GM23338 (cell line): ENCODE data around the gene CRYBB3. TPM values are rescaled to one million over a fixed set of nuclear protein-coding genes. Genes with fewer than 3 reads are reported as not detected.

Experiments
- ATAC-seq: fragments of 200-7000 bp; cut with Tn5 transposase; 3 replicates; pipeline ENCODE4 v1.9.1; 2020
- DNase-seq: peaks from one replicate; pipeline ENCODE4 v3.0.0-alpha.2; 2015; ENCODE audit warnings: low spot score
- H2AFZ ChIP-seq: fragments of 200-600 bp; sonication (generic); 2 replicates; pipeline ENCODE4 v1.8.0; 2016; ENCODE audit warnings: antibody characterized with exemption, mild to moderate bottlenecking, moderate library complexity
- H3F3A ChIP-seq: fragments of 200-600 bp; sonication (generic); replicated peaks from 2 replicates; pipeline ENCODE4 v1.8.0; 2017; ENCODE audit warnings: antibody characterized with exemption, mixed run types, low read depth
- H3K27ac ChIP-seq: fragments of 200-600 bp; sonication (generic); 2 replicates; pipeline ENCODE4 v1.6.1; 2016; ENCODE audit warnings: low read depth
- H3K27me3 ChIP-seq: fragments of 200-600 bp; sonication (generic); 2 replicates; pipeline ENCODE4 v1.8.0; 2016; ENCODE audit warnings: mild to moderate bottlenecking, mixed run types, moderate library complexity; ENCODE audit not compliant: insufficient read depth
- H3K36me3 ChIP-seq: fragments of 200-600 bp; sonication (generic); 2 replicates; pipeline ENCODE4 v1.8.0; 2016; ENCODE audit warnings: mild to moderate bottlenecking; ENCODE audit not compliant: insufficient read depth
- H3K4me1 ChIP-seq: fragments of 200-600 bp; sonication (generic); 2 replicates; pipeline ENCODE4 v1.8.0; 2016; ENCODE audit warnings: mild to moderate bottlenecking, moderate library complexity; ENCODE audit not compliant: insufficient read depth
- H3K4me2 ChIP-seq: fragments of 200-600 bp; sonication (generic); 2 replicates; pipeline ENCODE4 v1.7.1; 2017; ENCODE audit warnings: mixed run types
- H3K4me3 ChIP-seq: fragments of 200-600 bp; sonication (generic); 2 replicates; pipeline ENCODE4 v1.6.1; 2016; ENCODE audit warnings: mixed run types
- H3K79me2 ChIP-seq: fragments of 200-600 bp; sonication (generic); replicated peaks from 2 replicates; pipeline ENCODE4 v1.8.0; 2017; ENCODE audit warnings: mild to moderate bottlenecking; ENCODE audit not compliant: insufficient read depth
- H3K9me2 ChIP-seq: fragments of 200-600 bp; sonication (generic); 2 replicates; pipeline ENCODE4 v1.8.0; 2017; ENCODE audit not compliant: insufficient read depth
- H4K20me1 ChIP-seq: fragments of 200-600 bp; sonication (generic); replicated peaks from 2 replicates; pipeline ENCODE4 v1.8.0; 2017; ENCODE audit warnings: mild to moderate bottlenecking; ENCODE audit not compliant: insufficient read depth
- H3K27ac Mint-ChIP-seq: 2 replicates; pipeline ENCODE4 v1.8.0; 2020; ENCODE audit warnings: inconsistent platforms, mild to moderate bottlenecking, moderate library complexity, mixed read lengths
- H3K27me3 Mint-ChIP-seq: 3 replicates; pipeline ENCODE4 v1.8.0; 2022; ENCODE audit warnings: low read depth, mild to moderate bottlenecking, moderate library complexity, mixed read lengths, inconsistent platforms; ENCODE audit not compliant: insufficient read depth, poor library complexity
- H3K36me3 Mint-ChIP-seq: 3 replicates; pipeline ENCODE4 v1.8.0; 2021; ENCODE audit warnings: low read depth, mild to moderate bottlenecking, inconsistent platforms, moderate library complexity, mixed read lengths
- H3K4me1 Mint-ChIP-seq: 3 replicates; pipeline ENCODE4 v1.8.0; 2020; ENCODE audit warnings: mild to moderate bottlenecking, inconsistent platforms, mixed read lengths
- H3K4me3 Mint-ChIP-seq: 3 replicates; pipeline ENCODE4 v1.8.0; 2021; ENCODE audit warnings: moderate library complexity, mild to moderate bottlenecking, inconsistent platforms, mixed read lengths
- H3K9me3 Mint-ChIP-seq: 3 replicates; pipeline ENCODE4 v1.8.0; 2020; ENCODE audit warnings: moderate library complexity, mild to moderate bottlenecking, inconsistent platforms, mixed read lengths
- JUNB ChIP-seq: IDR thresholded peaks from one replicate; pipeline ENCODE4 v1.6.1; 2016; ENCODE audit warnings: antibody characterized with exemption; ENCODE audit not compliant: unreplicated experiment
- POLR2AphosphoS5 ChIP-seq: IDR thresholded peaks from 2 replicates; pipeline ENCODE4 v1.6.1; 2016; ENCODE audit warnings: antibody characterized with exemption, low read depth
- REST ChIP-seq: IDR thresholded peaks from one replicate; pipeline ENCODE4 v1.6.1; 2018; ENCODE audit warnings: antibody characterized with exemption; ENCODE audit not compliant: unreplicated experiment
- ZNF331 ChIP-seq: fragments of 250-450 bp; sonication (Bioruptor Pico); IDR thresholded peaks from 2 replicates; pipeline ENCODE4 v1.5.0; 2020; ENCODE audit warnings: low read depth, mild to moderate bottlenecking, moderate library complexity
- ZNF462 ChIP-seq: fragments of 250-450 bp; sonication (Bioruptor Pico); IDR thresholded peaks from 2 replicates; pipeline ENCODE4 v1.5.0; 2020; ENCODE audit warnings: mild to moderate bottlenecking, moderate library complexity
- polyA plus RNA-seq: library from polyadenylated mRNA; unstranded; fragments of >200 nt; fragmentation: Nextera tagmentation; extraction: Ambion mirVana; gene quantifications from 2 replicates; pipeline ENCODE4 v1.2.1, GENCODE V29; 2016
- total RNA-seq: library from RNA; depleted of rRNA; stranded (reverse); fragments of >200 nt; shearing (Covaris generic); gene quantifications from 2 replicates; pipeline ENCODE4 v1.2.3, GENCODE V29; 2014

Gene CRYBB3
- total and polyA plus RNA-seq, 2 experiments from 2014 or later, result 0.28 TPM; not detected in 1

GRCh38 chr22:25177226-25177625 is 22.4 kb upstream of the CRYBB3 start (continued):
- TF ChIP-seq ZNF462 (CRISPR knock-in tag) (no peak), ZNF331 (CRISPR knock-in tag) (no peak), REST (no peak), POLR2AphosphoS5 (no peak)

GRCh38 chr22:25177895-25178294 is 21.8 kb upstream of the CRYBB3 start:
- Histone ChIP-seq H3K36me3 (no peaks in the 10 kb centered on the region), H2AFZ (no peak overlapping the region), H3K4me3 (no peak overlapping the region), H4K20me1 (0 out of 2 replicates have a peak, but pooled peaks cover 4% of the 10 kb centered on the region), H3K4me1 (no peaks in the 10 kb centered on the region; the same call in 1 of the 2 replicates), H3F3A (no peaks in the 10 kb centered on the region), H3K9me2 (no peaks in the 10 kb centered on the region), H3K79me2 (no peaks in the 10 kb centered on the region), H3K4me2 (no peak overlapping the region), H3K27me3 (no peaks in the 10 kb centered on the region), H3K27ac (no peak overlapping the region)
- ATAC-seq (no peak), DNase-seq (no peak)
- peaks cover 13% of the 10 kb centered on the region for H3K4me1 Mint-ChIP-seq
- no peak overlapping the region for H3K27ac Mint-ChIP-seq
- H3K27me3 Mint-ChIP-seq, result peaks cover 12% of the 10 kb centered on the region
- peaks cover 9% of the 10 kb centered on the region for H3K9me3 Mint-ChIP-seq
- H3K4me3 Mint-ChIP-seq, result no peak overlapping the region
- H3K36me3 Mint-ChIP-seq, result peaks cover 30% of the 10 kb centered on the region
- TF ChIP-seq ZNF462 (CRISPR knock-in tag) (no peak), JUNB (no peak)
